Upper lobe of left lung (tissue), 4 donors: ENCODE measurements around the gene LAPTM4A.

Experiments
- CTCF ChIP-seq, 6 experiments: fragments of 450-650 bp in 4 of 6; fragments of 200-600 bp in 2 of 6; sonication (generic) in 2 of 6; IDR thresholded peaks; one replicate each; pipeline ENCODE4 v1.5.1; 2016 to 2019; ENCODE audit warnings: antibody characterized with exemption in 6 of 6
- POLR2A ChIP-seq, 4 donors: fragments of 450-650 bp; IDR thresholded peaks; one replicate each; pipeline ENCODE4 v1.5.1; 2016 to 2017; ENCODE audit warnings: antibody characterized with exemption in 4 of 4, mild to moderate bottlenecking in 2 of 4

- TF ChIP-seq POLR2A (IDR thresholded peaks at IDR 0.05), result no peak
- TF ChIP-seq CTCF (IDR thresholded peaks at IDR 0.05), result no peak
These were observed 31.7 kb downstream of the LAPTM4A start for GRCh38 chr2:20019747-20020146.
